Left ventricle myocardium inferior (tissue), 1 donor: ENCODE measurements around the gene FAM181A. TPM values are rescaled to one million over a fixed set of nuclear protein-coding genes. Genes with fewer than 3 reads are reported as not detected.

Source experiments
- DNase-seq: peaks from one replicate; pipeline ENCODE4 v3.0.0-alpha.2; 2020
- H3K27ac ChIP-seq: fragments of 200-600 bp; replicated peaks from 2 replicates; pipeline ENCODE4 v1.8.0; 2021
- H3K27me3 ChIP-seq: fragments of 200-600 bp; 2 replicates; pipeline ENCODE4 v1.8.0; 2021; ENCODE audit warnings: low read depth
- H3K36me3 ChIP-seq: fragments of 200-600 bp; 2 replicates; pipeline ENCODE4 v1.8.0; 2021
- H3K4me1 ChIP-seq: fragments of 200-600 bp; 2 replicates; pipeline ENCODE4 v1.8.0; 2021
- H3K4me3 ChIP-seq: fragments of 200-600 bp; 2 replicates; pipeline ENCODE4 v1.8.0; 2021; ENCODE audit warnings: mild to moderate bottlenecking, moderate library complexity
- H3K9me3 ChIP-seq: fragments of 200-600 bp; replicated peaks from 2 replicates; pipeline ENCODE4 v1.8.0; 2021
- intact Hi-C: fragments of 100-400 bp; cut with micrococcal nuclease; formaldehyde crosslinking; loops from one replicate; pipeline ENCODE4 v1.11.0; 2022
- total RNA-seq: library from RNA; stranded (reverse); fragmentation: NEBNext Ultra II Directional; extraction: Animal tissue kit (Norgen Biotek cat#: 25700); gene quantifications from one replicate; pipeline ENCODE4 v1.2.1, GENCODE V29; 2021
- TF ChIP-seq, protein P1 (sequence below): fragments of 200-600 bp; IDR thresholded peaks from 2 replicates; pipeline ENCODE4 v1.8.0; 2021; ENCODE audit warnings: antibody characterized with exemption, mild to moderate bottlenecking, borderline replicate concordance
- donor health status: DM: no; HTN: yes; CAD: no; lungs with severe emphysema.

Gene FAM181A
- total RNA-seq, 1 donor from 2014 or later: not detected

- Histone ChIP-seq H3K9me3 (no peaks in the 10 kb centered on the region), H3K27me3 (no peaks in the 10 kb centered on the region), H3K36me3 (peaks cover 69% of the 10 kb centered on the region), H3K4me1 (peaks cover 96% of the 10 kb centered on the region), H3K27ac (peak overlapping the region; percentile 75), H3K4me3 (no peak overlapping the region)
- intact Hi-C loops: no loop called here
- TF ChIP-seq, protein P1, sequence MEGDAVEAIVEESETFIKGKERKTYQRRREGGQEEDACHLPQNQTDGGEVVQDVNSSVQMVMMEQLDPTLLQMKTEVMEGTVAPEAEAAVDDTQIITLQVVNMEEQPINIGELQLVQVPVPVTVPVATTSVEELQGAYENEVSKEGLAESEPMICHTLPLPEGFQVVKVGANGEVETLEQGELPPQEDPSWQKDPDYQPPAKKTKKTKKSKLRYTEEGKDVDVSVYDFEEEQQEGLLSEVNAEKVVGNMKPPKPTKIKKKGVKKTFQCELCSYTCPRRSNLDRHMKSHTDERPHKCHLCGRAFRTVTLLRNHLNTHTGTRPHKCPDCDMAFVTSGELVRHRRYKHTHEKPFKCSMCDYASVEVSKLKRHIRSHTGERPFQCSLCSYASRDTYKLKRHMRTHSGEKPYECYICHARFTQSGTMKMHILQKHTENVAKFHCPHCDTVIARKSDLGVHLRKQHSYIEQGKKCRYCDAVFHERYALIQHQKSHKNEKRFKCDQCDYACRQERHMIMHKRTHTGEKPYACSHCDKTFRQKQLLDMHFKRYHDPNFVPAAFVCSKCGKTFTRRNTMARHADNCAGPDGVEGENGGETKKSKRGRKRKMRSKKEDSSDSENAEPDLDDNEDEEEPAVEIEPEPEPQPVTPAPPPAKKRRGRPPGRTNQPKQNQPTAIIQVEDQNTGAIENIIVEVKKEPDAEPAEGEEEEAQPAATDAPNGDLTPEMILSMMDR: no peak
- no peak for DNase-seq
Measured at GRCh38 chr14:93959239-93960107, 32.3 kb downstream of the FAM181A start.

GRCh38 chr14:93960108-93960475 lies 32.9 kb downstream of the FAM181A start:
- H3K4me3 ChIP-seq: no peak overlapping the region
- peak overlapping the region; percentile 75 for H3K27ac ChIP-seq
- peaks cover 96% of the 10 kb centered on the region for H3K4me1 ChIP-seq
- peaks cover 63% of the 10 kb centered on the region for H3K36me3 ChIP-seq
- TF ChIP-seq, protein P1: no peak
- intact Hi-C loops: no loop called here
- DNase-seq: no peak
- no peaks in the 10 kb centered on the region for H3K9me3 ChIP-seq
- no peaks in the 10 kb centered on the region for H3K27me3 ChIP-seq

GRCh38 chr14:93960774-93961438 lies 33.8 kb downstream of the FAM181A start:
- Histone ChIP-seq H3K9me3 (no peaks in the 10 kb centered on the region), H3K4me3 (no peak overlapping the region), H3K36me3 (peaks cover 58% of the 10 kb centered on the region), H3K27ac (no peak overlapping the region), H3K27me3 (no peaks in the 10 kb centered on the region), H3K4me1 (peaks cover 96% of the 10 kb centered on the region)
- DNase-seq: no peak
- intact Hi-C loops: no loop called here
- TF ChIP-seq, protein P1: no peak

- Histone ChIP-seq H3K4me1 (peaks cover 96% of the 10 kb centered on the region), H3K27me3 (no peaks in the 10 kb centered on the region), H3K27ac (no peak overlapping the region), H3K9me3 (no peaks in the 10 kb centered on the region), H3K4me3 (no peak overlapping the region), H3K36me3 (peaks cover 51% of the 10 kb centered on the region)
- TF ChIP-seq, protein P1: no peak
- DNase-seq: no peak
- intact Hi-C loops: no loop called here
Measured at GRCh38 chr14:93961620-93962019, 34.5 kb downstream of the FAM181A start.

DNA sequence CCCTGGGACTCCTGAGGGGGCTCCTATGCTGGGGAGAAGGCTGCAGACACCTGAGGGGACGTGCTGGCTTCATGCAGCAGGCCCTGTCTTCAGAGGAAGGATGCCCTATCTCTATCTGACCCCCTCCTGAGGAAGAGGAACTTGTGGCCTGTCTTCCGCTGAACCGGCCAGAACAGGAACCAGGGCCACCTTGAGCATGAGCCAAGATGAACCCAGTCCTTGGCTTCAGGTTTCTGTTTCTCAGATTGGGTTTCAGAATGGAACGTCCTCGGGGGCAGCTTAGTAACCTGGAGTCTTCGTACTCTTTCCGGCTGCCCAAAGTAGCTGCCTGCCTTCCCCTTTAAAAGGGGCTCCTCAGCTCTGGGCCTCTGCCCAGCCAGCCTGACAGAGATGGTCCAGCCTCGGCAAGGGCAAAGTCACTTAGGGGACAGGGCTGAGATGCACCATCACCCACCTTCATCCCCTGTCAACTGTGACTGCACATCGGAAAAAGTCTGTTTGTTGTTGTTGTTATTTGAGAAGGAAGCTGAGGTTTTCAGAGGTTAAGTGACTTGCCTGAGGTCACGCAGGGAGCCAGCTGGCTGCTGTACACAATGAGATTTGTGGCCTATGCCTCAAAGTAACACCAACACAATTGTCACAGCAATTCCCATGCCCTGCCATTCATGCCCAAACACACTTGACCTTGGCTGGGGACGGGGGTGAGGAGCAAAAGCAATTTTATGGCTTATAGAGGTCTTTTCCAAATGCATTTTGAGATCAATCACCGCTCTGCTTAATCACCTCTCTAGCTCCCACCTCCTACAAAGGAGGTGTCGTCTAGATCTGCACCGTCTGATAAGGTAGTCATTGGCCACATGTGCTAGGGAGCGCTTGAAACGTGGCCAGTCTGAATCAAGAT lies 35.8 kb downstream of the FAM181A start:
- no peak overlapping the region for H3K4me3 ChIP-seq

More for the DNA sequence above, 35.8 kb downstream of the FAM181A start:
- intact Hi-C loops: no loop called here
- H3K36me3 ChIP-seq: peaks cover 51% of the 10 kb centered on the region
- peak overlapping the region; percentile 40 for H3K27ac ChIP-seq
- no peaks in the 10 kb centered on the region for H3K9me3 ChIP-seq
- no peak for DNase-seq
- H3K4me1 ChIP-seq: peaks cover 96% of the 10 kb centered on the region
- H3K27me3 ChIP-seq: no peaks in the 10 kb centered on the region
- TF ChIP-seq, protein P1: no peak
